HG03095 (cell line): ENCODE results near the gene TMEM108.
"Not testable (repeated sequence)": the region's sequence is repeated elsewhere in the genome, so short reads cannot be mapped to it uniquely, and the experiment has no call there.

Source experiments
- ATAC-seq: cut with Tn5 transposase; IDR thresholded peaks from one replicate; pipeline ENCODE4 v1.9.1; 2021; ENCODE audit warnings: moderate library complexity; ENCODE audit not compliant: unreplicated experiment

The TMEM108 gene

GRCh38 chr3:133038089-133038730 lies at the start of gene TMEM108:
Gene TMEM108, plus strand, starts transcription at chr3:133038391.
- no peak for ATAC-seq

- no peak for ATAC-seq
These were observed 42.2 kb upstream of the TMEM108 start for GRCh38 chr3:132995971-132996370.

- ATAC-seq = no peak
These were observed 40.6 kb upstream of the TMEM108 start for GRCh38 chr3:132997404-132998185.

DNA sequence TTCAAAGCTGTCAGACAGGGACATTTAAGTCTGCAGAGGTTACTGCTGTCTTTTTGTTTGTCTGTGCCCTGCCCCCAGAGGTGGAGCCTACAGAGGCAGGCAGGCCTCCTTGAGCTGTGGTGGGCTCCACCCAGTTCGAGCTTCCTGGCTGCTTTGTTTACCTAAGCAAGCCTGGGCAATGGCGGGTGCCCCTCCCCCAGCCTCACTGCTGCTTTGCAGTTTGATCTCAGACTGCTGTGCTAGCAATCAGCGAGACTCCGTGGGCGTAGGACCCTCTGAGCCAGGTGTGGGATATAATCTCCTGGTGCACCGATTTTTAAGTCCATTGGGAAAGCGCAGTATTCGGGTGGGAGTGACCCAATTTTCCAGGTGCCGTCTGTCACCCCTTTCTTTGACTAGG lies 33.2 kb upstream of the TMEM108 start:
- ATAC-seq = not testable (repeated sequence)

- no peak for ATAC-seq
These were observed 30.6 kb upstream of the TMEM108 start for GRCh38 chr3:133007601-133008000.

- no peak for ATAC-seq
These were observed 23.9 kb upstream of the TMEM108 start for GRCh38 chr3:133014325-133014724.

DNA sequence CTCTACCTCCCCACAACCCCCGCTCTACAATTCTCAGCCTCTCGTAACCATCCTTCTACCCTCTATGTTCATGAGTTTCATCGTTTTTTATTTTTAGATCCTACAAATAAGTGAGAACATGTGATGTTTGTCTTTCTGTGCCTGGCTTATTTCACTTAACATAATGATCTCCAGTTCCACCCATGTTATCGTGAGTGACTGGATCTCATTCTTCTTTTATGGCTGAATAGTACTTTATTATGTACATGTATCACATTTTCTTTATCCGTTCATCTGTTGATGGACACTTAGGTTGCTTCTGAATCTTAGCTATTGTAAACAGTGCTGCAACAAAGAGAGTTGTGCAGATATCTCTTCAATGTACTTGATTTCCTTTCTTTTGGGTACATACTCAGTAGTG lies 22.6 kb upstream of the TMEM108 start:
- not testable (repeated sequence) for ATAC-seq

DNA sequence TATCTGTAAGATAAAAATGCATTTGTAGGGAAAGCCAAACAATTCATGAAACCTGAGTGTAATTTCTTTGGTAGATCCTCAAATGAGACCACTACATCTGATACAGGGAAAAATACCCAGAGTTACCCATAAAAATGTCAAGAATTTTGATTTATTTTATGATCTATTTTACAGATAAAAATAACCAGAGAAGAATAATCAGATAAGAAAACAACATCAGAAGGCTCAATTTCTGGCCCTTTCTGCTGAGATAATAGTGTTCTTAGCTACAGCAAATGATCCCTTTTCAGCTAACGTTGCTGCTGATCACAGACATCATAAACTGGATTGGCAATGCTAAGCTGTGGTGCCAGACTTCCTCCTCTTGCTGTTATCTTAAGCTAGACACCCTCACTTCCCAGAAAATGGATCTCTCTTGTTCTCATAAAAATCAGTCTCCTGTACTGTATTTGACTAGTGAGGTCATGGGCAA lies 21.3 kb upstream of the TMEM108 start:
- no peak for ATAC-seq

- no peak for ATAC-seq
These were observed 19.3 kb upstream of the TMEM108 start for GRCh38 chr3:133018921-133019320.

GRCh38 chr3:133021206-133021605 lies 17.0 kb upstream of the TMEM108 start:
- ATAC-seq = no peak

GRCh38 chr3:133023362-133023761 lies 14.8 kb upstream of the TMEM108 start:
- no peak for ATAC-seq

DNA sequence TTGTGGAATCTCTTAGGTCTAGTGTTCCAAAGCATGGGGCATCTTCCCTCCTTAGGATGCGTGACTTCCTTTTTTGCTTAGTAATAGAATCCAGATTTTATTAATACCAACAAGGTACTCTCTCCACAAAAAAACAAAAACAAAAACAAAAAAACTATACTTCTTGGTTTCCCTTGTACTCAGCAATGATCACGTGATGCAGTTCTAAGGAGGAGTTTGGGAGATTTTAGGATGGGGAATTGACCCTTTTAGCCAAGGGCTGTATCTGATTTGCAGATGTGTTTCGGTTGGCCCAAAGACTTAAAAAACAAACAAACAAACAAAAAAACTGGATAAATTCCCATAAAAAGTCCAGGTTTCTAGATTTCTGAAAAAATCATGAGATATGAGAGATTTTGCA lies 12.6 kb upstream of the TMEM108 start:
- ATAC-seq = no peak

- no peak for ATAC-seq
These were observed 5.9 kb upstream of the TMEM108 start for GRCh38 chr3:133032301-133032700.

DNA sequence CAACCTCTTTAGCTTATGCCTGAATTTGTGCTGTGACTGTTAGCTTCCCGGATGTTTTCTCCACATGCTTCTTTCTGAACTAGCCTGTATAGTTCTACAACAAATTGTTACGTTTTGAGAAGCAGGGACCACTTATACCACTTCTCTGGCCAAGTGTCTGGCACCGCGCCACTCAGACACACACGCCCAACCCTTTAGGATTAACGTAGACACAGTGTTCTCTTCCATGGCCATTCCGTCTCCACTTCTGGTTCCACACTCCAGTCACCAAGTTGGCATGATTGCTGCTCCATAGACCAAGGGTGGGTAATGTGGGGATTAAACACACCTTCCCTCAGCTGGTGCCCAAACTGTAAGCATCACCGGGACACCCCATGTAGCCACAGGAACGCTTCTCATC lies 755 bp upstream of the TMEM108 start:
- no peak for ATAC-seq

DNA sequence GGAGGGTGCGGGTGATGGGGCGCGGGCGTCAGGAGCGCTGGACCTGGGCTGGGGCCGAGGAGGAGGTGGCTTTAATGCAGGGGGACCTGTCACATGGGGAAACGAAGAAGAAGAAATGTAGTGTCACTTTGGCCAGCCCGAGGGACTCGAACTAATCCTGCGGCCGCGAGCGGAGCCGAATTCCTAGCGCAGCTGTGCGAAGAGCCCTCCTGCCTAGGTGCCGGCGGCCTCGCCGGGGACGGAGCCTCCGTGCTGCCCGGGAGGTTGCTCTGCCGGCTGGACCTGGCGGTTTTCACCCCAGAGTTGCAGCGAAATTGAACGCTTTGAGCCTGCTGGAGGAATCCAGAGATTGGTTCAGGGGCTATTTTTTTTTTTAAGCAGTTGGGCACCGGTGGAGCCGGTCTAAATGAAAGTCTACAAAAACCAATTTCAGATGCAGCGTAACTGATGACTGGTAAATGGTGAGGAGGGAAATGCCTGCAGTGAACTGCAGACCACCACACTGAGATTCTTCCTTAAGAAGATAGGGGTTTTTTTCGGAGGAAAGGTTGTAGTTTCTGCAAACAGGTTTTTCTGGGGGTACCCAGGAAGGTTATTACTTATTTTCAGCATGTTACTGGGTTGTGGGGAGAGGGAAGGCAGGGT lies 662 bp downstream of the TMEM108 start:
- no peak for ATAC-seq

- ATAC-seq = no peak
These were observed 2.7 kb downstream of the TMEM108 start for GRCh38 chr3:133040696-133041523.

DNA sequence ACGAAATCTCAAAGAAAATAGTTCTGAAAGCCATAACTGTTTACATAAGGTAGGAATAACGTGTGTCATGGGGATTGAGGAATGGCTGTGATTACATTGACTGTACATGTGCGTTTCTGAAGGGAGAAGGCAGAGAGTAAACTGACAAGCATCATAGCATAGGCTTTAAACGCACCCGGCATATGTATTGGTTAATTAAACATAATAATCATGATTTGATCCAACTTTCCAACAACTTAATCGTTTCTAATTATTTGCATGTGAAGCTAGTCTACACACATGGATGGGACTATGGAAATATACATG lies 3.3 kb downstream of the TMEM108 start:
- no peak for ATAC-seq

DNA sequence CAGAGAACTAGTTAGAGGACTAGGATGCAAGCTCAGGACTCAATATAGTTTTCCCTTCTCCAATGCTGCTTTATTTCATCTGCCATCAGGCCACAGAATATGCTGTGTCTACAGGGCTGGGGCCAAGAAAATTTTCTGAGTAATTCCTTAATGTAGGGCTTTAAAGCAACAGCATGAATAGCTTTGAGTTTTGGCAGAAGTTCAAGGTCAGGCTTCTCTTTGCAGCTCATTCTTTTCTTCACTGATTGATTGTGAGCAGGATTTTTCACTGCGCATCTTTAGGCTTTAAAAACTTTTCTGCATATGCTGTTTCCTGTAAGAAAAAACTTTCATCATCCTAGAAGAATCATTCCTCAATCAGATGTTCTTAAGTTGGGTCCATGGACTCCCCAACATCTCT lies 4.6 kb downstream of the TMEM108 start:
- ATAC-seq = no peak

DNA sequence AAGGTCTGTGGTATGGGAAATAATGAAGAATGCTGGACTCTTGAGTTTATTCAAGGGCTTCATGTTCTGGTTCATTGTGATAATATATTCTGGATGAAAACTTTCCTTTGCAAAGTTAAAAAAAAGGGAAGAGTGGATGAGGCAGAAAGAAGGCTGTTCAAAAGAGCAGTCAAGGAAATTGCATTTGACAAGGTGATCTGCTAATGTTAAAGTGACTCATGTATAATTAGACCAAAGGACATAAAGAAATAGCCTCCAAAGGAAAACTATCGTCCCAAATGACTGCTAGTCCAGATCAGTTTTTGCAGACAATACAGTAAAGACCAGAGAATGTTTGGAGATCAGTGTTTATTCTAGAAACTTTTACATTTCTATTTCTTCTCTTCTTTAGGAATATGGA lies 9.8 kb downstream of the TMEM108 start:
- ATAC-seq = no peak

DNA sequence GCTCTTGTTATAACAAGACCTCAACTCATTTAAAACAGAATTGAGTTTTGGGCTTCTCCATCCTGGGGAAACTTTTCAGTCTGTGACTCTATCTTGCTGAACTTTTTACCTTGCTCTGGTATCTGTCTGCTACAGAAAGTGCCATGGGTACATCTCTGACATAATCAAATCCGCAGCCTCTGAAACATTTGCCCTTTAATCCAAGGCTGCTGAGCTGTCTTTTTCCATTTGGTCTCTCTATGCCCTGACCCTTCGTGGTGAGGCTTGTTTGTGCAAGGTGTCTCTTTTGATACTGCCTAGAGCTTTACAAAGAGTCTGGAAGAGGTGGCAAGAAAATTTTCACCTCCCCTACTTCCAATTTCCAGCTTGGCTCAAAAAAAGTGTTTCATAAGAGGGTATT lies 11.3 kb downstream of the TMEM108 start:
- no peak for ATAC-seq

DNA sequence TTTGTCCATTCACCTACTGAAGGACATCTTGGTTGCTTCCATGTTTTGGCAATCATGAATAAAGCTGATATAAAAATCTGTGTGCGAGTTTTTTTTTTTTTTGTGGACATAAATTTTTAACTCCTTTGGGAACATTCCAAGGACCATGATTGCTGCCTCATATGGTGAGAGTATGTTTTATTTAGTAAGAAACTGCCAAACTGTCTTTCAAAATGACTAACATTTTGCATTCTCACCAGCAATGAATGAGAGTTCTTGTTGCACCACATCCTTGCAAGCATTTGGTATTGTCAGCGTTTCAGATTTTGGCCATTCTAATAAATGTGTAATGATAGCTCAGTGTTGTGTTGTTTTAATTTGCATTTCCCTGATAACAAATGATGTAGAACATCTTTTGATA lies 12.7 kb downstream of the TMEM108 start:
- ATAC-seq = no peak
